Caki2 (cell line): ENCODE data around the gene TBC1D1. TPM values are rescaled to one million over a fixed set of nuclear protein-coding genes. Genes with fewer than 3 reads are reported as not detected.

Experiments
- DNase-seq: peaks from one replicate; pipeline ENCODE4 v3.0.0-alpha.2; 2015; ENCODE audit warnings: low read depth
- in situ Hi-C: cut with HindIII; loops from 2 replicates; pipeline ENCODE4 v1.10.0; 2016; ENCODE audit warnings: low sequenced_read_pairs, low pct_unique_long_range_greater_than_20kb, mixed read lengths
- total RNA-seq: library from RNA; depleted of rRNA; stranded (reverse); fragments of >200 nt; shearing (Covaris generic); gene quantifications from 2 replicates; pipeline ENCODE4 v1.2.3, GENCODE V29; 2014; ENCODE audit warnings: low replicate concordance

The TBC1D1 gene
- total RNA-seq, 1 experiment from 2014 or later, result 38.6 TPM

GRCh38 chr4:37998226-37998625 is 107.3 kb downstream of the TBC1D1 start:
- no peak for DNase-seq
- in situ Hi-C loops, result no loop called here

GRCh38 chr4:37999000-37999716 is 108.3 kb downstream of the TBC1D1 start:
- in situ Hi-C loops, result no loop called here

GRCh38 chr4:37999965-38000364 is 109.1 kb downstream of the TBC1D1 start:
- in situ Hi-C loops, result no loop called here
- DNase-seq, result no peak

More at GRCh38 chr4:37999000-37999716, 108.3 kb downstream of the TBC1D1 start:
- DNase-seq, result no peak

GRCh38 chr4:38001927-38002326 is 111.0 kb downstream of the TBC1D1 start:
- no peak for DNase-seq
- in situ Hi-C loops, result no loop called here

- in situ Hi-C loops, result no loop called here
These were observed 111.7 kb downstream of the TBC1D1 start for GRCh38 chr4:38002451-38003071.

GRCh38 chr4:38003102-38003501 is 112.2 kb downstream of the TBC1D1 start:
- DNase-seq, result no peak
- in situ Hi-C loops, result no loop called here

More at GRCh38 chr4:38002451-38003071, 111.7 kb downstream of the TBC1D1 start:
- DNase-seq, result no peak

GRCh38 chr4:38003628-38004027 is 112.7 kb downstream of the TBC1D1 start:
- in situ Hi-C loops, result no loop called here
- no peak for DNase-seq

GRCh38 chr4:38004062-38004461 is 113.2 kb downstream of the TBC1D1 start:
- DNase-seq, result no peak
- in situ Hi-C loops, result no loop called here

- in situ Hi-C loops, result no loop called here
These were observed 114.0 kb downstream of the TBC1D1 start for GRCh38 chr4:38004887-38005286.

GRCh38 chr4:38005637-38006036 is 114.8 kb downstream of the TBC1D1 start:
- no peak for DNase-seq
- in situ Hi-C loops, result no loop called here

More at GRCh38 chr4:38004887-38005286, 114.0 kb downstream of the TBC1D1 start:
- no peak for DNase-seq

- in situ Hi-C loops, result no loop called here
- no peak for DNase-seq
These were observed 116.8 kb downstream of the TBC1D1 start for GRCh38 chr4:38007645-38008044.

GRCh38 chr4:38008571-38009021 is 117.7 kb downstream of the TBC1D1 start:
- in situ Hi-C loops, result no loop called here
- DNase-seq, result no peak

GRCh38 chr4:38009421-38009820 is 118.5 kb downstream of the TBC1D1 start:
- DNase-seq, result no peak
- in situ Hi-C loops, result no loop called here

- no peak for DNase-seq
- in situ Hi-C loops, result no loop called here
These were observed 119.1 kb downstream of the TBC1D1 start for GRCh38 chr4:38009949-38010348.

GRCh38 chr4:38011511-38012162 is 120.8 kb downstream of the TBC1D1 start:
- DNase-seq, result no peak
- in situ Hi-C loops, result no loop called here

GRCh38 chr4:38013461-38014366 is 122.8 kb downstream of the TBC1D1 start:
- in situ Hi-C loops, result no loop called here
- no peak for DNase-seq

- DNase-seq, result no peak
- in situ Hi-C loops, result no loop called here
These were observed 123.6 kb downstream of the TBC1D1 start for GRCh38 chr4:38014421-38014852.

GRCh38 chr4:38015886-38016515 is 125.1 kb downstream of the TBC1D1 start:
- DNase-seq, result no peak
- in situ Hi-C loops, result no loop called here
